Measurements from ENCODE around the gene SMG1.

Gene SMG1

GRCh38 chr16:18925986-18926865 lies at the start of gene SMG1:
SMG1 (minus strand) TSS chr16:18926408; CDS start chr16:18926041, 367 bp downstream.
- peak within 1 kb of the TSS; percentile 65 for H3K4me3 ChIP-seq (ENCODE audit: low read depth, low read length)

- H3K4me3 ChIP-seq (ENCODE audit: low read depth, low read length) = no peak overlapping the region
- TF ChIP-seq CTCF (IDR thresholded peaks at IDR 0.05; ENCODE audit: borderline replicate concordance, insufficient read depth, low read depth, low read length) = no peak
Measured at GRCh38 chr16:18975109-18975508, 48.9 kb upstream of the SMG1 start.

- H3K4me3 ChIP-seq (ENCODE audit: low read depth, low read length) = no peak overlapping the region
- TF ChIP-seq CTCF (IDR thresholded peaks at IDR 0.05; ENCODE audit: borderline replicate concordance, insufficient read depth, low read depth, low read length) = no peak
Measured at GRCh38 chr16:18969855-18970240, 43.6 kb upstream of the SMG1 start.

- TF ChIP-seq CTCF (IDR thresholded peaks at IDR 0.05; ENCODE audit: borderline replicate concordance, insufficient read depth, low read depth, low read length) = peak; percentile 86
- peak overlapping the region; percentile 14 for H3K4me3 ChIP-seq (ENCODE audit: low read depth, low read length)
Measured at GRCh38 chr16:18969050-18969854, 43.0 kb upstream of the SMG1 start.

GRCh38 chr16:18966791-18967190 lies 40.6 kb upstream of the SMG1 start:
- no peak for TF ChIP-seq CTCF (IDR thresholded peaks at IDR 0.05; ENCODE audit: borderline replicate concordance, insufficient read depth, low read depth, low read length)
- H3K4me3 ChIP-seq (ENCODE audit: low read depth, low read length) = no peak overlapping the region

- no peak for TF ChIP-seq CTCF (IDR thresholded peaks at IDR 0.05; ENCODE audit: borderline replicate concordance, insufficient read depth, low read depth, low read length)
- no peak overlapping the region for H3K4me3 ChIP-seq (ENCODE audit: low read depth, low read length)
Measured at GRCh38 chr16:18965555-18965954, 39.3 kb upstream of the SMG1 start.

- no peak overlapping the region for H3K4me3 ChIP-seq (ENCODE audit: low read depth, low read length)
Measured at GRCh38 chr16:18959031-18959505, 32.9 kb upstream of the SMG1 start.

More at GRCh38 chr16:18959031-18959505, 32.9 kb upstream of the SMG1 start:
- no peak for TF ChIP-seq CTCF (IDR thresholded peaks at IDR 0.05; ENCODE audit: borderline replicate concordance, insufficient read depth, low read depth, low read length)

All from GM12875 (cell line).